ENCODE data around the gene MAG. TPM values are rescaled to one million over a fixed set of nuclear protein-coding genes. Genes with fewer than 3 reads are reported as not detected.

Gene MAG
- total and polyA plus RNA-seq, 7 donors, result 0.06 to 6.1 TPM; not detected in 5

DNA sequence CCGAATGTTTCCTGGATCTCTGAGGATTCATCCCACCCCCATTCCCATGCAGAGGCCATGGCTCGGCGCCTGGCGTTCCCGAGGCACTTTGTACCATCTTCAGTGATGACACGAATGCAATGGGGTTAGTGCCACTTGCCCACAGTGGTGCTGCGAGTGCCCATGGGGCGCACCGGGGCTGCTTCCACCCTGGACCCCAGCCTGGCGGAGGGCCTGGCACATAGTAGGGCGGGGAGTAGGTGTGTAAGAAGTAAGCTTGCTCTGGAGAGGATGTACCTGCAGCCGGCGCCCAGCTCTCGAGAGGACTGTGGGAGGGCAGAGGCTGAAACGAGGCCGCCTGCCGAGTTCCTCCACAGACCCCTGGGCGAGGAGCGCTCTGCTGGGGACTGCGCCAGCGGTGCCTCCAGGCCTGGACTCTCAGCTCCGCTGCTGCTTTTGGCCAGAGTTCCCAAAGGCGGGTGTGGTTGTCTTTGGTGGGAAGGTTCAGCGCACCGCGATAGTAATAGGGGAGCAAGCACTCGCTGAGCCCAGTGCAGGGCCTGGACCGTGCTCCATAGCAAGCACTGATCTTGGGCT lies 15.2 kb upstream of the MAG start:
- peaks cover 16 to 78% (median 43%) of the 10 kb centered on the region in 4 donors for H3K36me3 ChIP-seq

DNA sequence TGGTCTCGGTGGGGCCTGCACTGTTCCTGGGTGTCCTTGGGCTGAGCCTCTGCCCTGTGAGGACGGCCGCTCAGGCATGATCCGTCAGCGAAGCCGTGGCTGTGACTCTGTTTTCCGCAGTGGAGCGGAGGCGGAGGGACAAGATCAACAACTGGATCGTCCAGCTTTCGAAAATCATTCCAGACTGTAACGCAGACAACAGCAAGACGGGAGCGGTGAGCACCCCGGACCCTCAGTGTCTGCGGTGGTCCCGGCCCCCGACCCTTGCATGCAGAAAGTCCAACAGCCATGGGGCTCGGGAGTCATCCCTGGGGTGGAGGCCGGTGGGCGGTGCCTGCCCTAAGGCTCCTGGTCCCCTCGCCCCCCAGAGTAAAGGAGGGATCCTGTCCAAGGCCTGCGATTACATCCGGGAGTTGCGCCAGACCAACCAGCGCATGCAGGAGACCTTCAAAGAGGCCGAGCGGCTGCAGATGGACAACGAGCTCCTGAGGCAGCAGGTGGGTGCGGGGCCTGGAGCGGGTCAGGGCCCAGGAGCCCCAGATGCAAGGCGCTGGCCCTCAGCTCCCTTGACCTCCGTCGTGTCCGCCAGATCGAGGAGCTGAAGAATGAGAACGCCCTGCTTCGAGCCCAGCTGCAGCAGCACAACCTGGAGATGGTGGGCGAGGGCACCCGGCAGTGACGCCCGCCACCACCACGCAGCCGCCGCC lies 13.2 kb upstream of the MAG start:
- no peaks in the 10 kb centered on the region for H3K9me3 ChIP-seq
- intact Hi-C loops (cut with DNase I), result no loop called here
- peaks cover 16 to 59% (median 32%) of the 10 kb centered on the region in 4 donors for H3K36me3 ChIP-seq
- peaks cover 0 to 22% (median 5%) of the 10 kb centered on the region in 3 donors for H3K27me3 ChIP-seq
- TF ChIP-seq CTCF (IDR thresholded peaks at IDR 0.05) (no peak), EP300 (IDR thresholded peaks at IDR 0.05) (no peak), POLR2A (IDR thresholded peaks at IDR 0.05) (no peak), POLR2AphosphoS5 (IDR thresholded peaks at IDR 0.05) (no peak)
- no peaks in the 10 kb centered on the region for H3K4me1 ChIP-seq
- H3K4me3 ChIP-seq, result no peak overlapping the region
- 94% methylated on average over 45 of the region's 45 CpGs for WGBS, 2 donors
- H3K27ac ChIP-seq, result no peak overlapping the region
- DNase-seq, result no peak

More for the DNA sequence above, 15.2 kb upstream of the MAG start:
- TF ChIP-seq POLR2AphosphoS5 (IDR thresholded peaks at IDR 0.05), result no peak
- no peak for TF ChIP-seq POLR2A (IDR thresholded peaks at IDR 0.05)
- WGBS, 2 donors, result 94 to 96% methylated on average over 28 of the region's 28 CpGs
- H3K4me3 ChIP-seq, result no peak overlapping the region
- peaks cover 0 to 2% (median 0%) of the 10 kb centered on the region in 3 donors for H3K27me3 ChIP-seq
- intact Hi-C loops (cut with DNase I), result no loop called here
- DNase-seq, result no peak
- no peaks in the 10 kb centered on the region for H3K4me1 ChIP-seq
- H3K27ac ChIP-seq, result no peak overlapping the region
- no peaks in the 10 kb centered on the region for H3K9me3 ChIP-seq

- DNase-seq, result no peak
- Histone ChIP-seq H3K27me3 (peaks cover 0 to 28% (median 5%) of the 10 kb centered on the region in 3 donors), H3K27ac (no peak overlapping the region), H3K4me3 (no peak overlapping the region), H3K9me3 (no peaks in the 10 kb centered on the region), H3K36me3 (peaks cover 16 to 52% (median 28%) of the 10 kb centered on the region in 4 donors), H3K4me1 (no peaks in the 10 kb centered on the region)
- 83 to 92% methylated on average over 11 of the region's 11 CpGs for WGBS, 2 donors
- intact Hi-C loops (cut with DNase I), result no loop called here
- TF ChIP-seq EP300 (IDR thresholded peaks at IDR 0.05) (no peak), POLR2AphosphoS5 (IDR thresholded peaks at IDR 0.05) (no peak), POLR2A (IDR thresholded peaks at IDR 0.05) (no peak), CTCF (IDR thresholded peaks at IDR 0.05) (no peak)
Observed at GRCh38 chr19:35279374-35279773, 12.6 kb upstream of the MAG start.

- H3K9me3 ChIP-seq, result no peaks in the 10 kb centered on the region
- intact Hi-C loops (cut with DNase I), result no loop called here
- H3K36me3 ChIP-seq, result peaks cover 16 to 44% (median 27%) of the 10 kb centered on the region in 4 donors
- H3K4me1 ChIP-seq, result no peaks in the 10 kb centered on the region
- H3K4me3 ChIP-seq, result no peak overlapping the region
- H3K27ac ChIP-seq, result no peak overlapping the region
- peaks cover 0 to 37% (median 10%) of the 10 kb centered on the region in 3 donors for H3K27me3 ChIP-seq
- 58 to 66% methylated on average over 12 of the region's 12 CpGs for WGBS, 2 donors
- TF ChIP-seq POLR2A (IDR thresholded peaks at IDR 0.05) (no peak), POLR2AphosphoS5 (IDR thresholded peaks at IDR 0.05) (no peak), CTCF (IDR thresholded peaks at IDR 0.05) (no peak), EP300 (IDR thresholded peaks at IDR 0.05) (no peak)
- DNase-seq, result no peak
Observed at GRCh38 chr19:35279985-35280821, 11.8 kb upstream of the MAG start.

DNA sequence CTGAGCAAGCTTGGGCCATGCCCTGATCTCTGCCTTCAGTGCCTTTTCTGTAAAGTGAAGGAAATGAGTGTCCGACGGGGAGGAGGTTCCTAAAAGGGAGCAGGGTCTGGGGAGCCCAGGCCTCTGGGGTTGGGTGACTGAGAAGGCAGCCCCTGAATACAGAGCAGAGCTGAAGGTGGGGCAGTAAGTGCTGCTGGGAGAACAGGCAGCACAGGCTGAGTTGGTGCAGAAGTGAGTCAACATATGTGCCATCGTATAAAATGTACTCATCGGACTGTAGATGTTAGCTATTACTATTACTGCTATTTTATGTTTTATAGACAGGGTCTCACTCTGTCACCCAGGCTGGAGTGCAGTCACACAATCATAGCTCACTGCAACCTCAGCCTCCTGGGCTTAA lies 10.7 kb upstream of the MAG start:
- 34 to 64% methylated on average over 4 of the region's 4 CpGs for WGBS, 2 donors
- H3K9me3 ChIP-seq, result no peaks in the 10 kb centered on the region
- H3K4me3 ChIP-seq, result no peak overlapping the region
- H3K27me3 ChIP-seq, result peaks cover 0 to 45% (median 10%) of the 10 kb centered on the region in 3 donors
- no peak overlapping the region for H3K27ac ChIP-seq
- no peak for DNase-seq
- intact Hi-C loops (cut with DNase I), result no loop called here
- H3K36me3 ChIP-seq, result peaks cover 16 to 34% (median 23%) of the 10 kb centered on the region in 4 donors
- H3K4me1 ChIP-seq, result no peaks in the 10 kb centered on the region
- TF ChIP-seq EP300 (IDR thresholded peaks at IDR 0.05) (no peak), POLR2A (IDR thresholded peaks at IDR 0.05) (no peak), POLR2AphosphoS5 (IDR thresholded peaks at IDR 0.05) (no peak), CTCF (IDR thresholded peaks at IDR 0.05) (no peak)

Data from sigmoid colon (tissue), 7 donors.